MM.1S (cell line): Measurements from ENCODE around the gene C4BPB.

Experiments used
- DNase-seq: peaks from one replicate; pipeline ENCODE4 v3.0.0-alpha.2; 2015
- H2AFZ ChIP-seq: fragments of 300-600 bp; sonication (generic); 2 replicates; pipeline ENCODE4 v1.6.0; 2016; ENCODE audit warnings: antibody characterized with exemption, low read length
- H3F3A ChIP-seq: fragments of 300-600 bp; sonication (generic); 2 replicates; pipeline ENCODE4 v1.6.1; 2016; ENCODE audit warnings: mild to moderate bottlenecking, antibody characterized with exemption, low read length, moderate library complexity, mixed read lengths; ENCODE audit not compliant: insufficient read depth
- H3K27ac ChIP-seq: fragments of 300-600 bp; sonication (generic); 2 replicates; pipeline ENCODE4 v1.5.1; 2016; ENCODE audit warnings: mild to moderate bottlenecking, low read length
- H3K27me3 ChIP-seq: fragments of 300-600 bp; sonication (generic); replicated peaks from 2 replicates; pipeline ENCODE4 v1.6.0; 2016; ENCODE audit warnings: low read length; ENCODE audit not compliant: insufficient read depth
- H3K36me3 ChIP-seq: fragments of 300-600 bp; sonication (generic); replicated peaks from 2 replicates; pipeline ENCODE4 v1.6.1; 2016; ENCODE audit warnings: mild to moderate bottlenecking, low read length, mixed read lengths; ENCODE audit not compliant: insufficient read depth
- H3K4me1 ChIP-seq: fragments of 300-600 bp; sonication (generic); 2 replicates; pipeline ENCODE4 v1.6.1; 2016; ENCODE audit warnings: low read length, mixed read lengths
- H3K4me2 ChIP-seq: fragments of 300-600 bp; sonication (generic); 2 replicates; pipeline ENCODE4 v1.6.0; 2016; ENCODE audit warnings: low read depth, low read length
- H3K4me3 ChIP-seq: fragments of 300-600 bp; sonication (generic); 2 replicates; pipeline ENCODE4 v1.5.1; 2016; ENCODE audit warnings: low read length, mixed read lengths
- H3K79me2 ChIP-seq: fragments of 300-600 bp; sonication (generic); 2 replicates; pipeline ENCODE4 v1.6.1; 2016; ENCODE audit warnings: mixed run types, low read length, mixed read lengths
- H3K9ac ChIP-seq: fragments of 300-600 bp; sonication (generic); 2 replicates; pipeline ENCODE4 v1.6.1; 2016; ENCODE audit warnings: low read length, mixed read lengths
- H3K9me2 ChIP-seq: fragments of 300-600 bp; sonication (generic); replicated peaks from 2 replicates; pipeline ENCODE4 v1.6.1; 2016; ENCODE audit warnings: mild to moderate bottlenecking, low read length, mixed read lengths; ENCODE audit not compliant: insufficient read depth
- H3K9me3 ChIP-seq: fragments of 300-600 bp; sonication (generic); replicated peaks from 2 replicates; pipeline ENCODE4 v1.6.1; 2016; ENCODE audit warnings: mild to moderate bottlenecking, low read length, mixed read lengths; ENCODE audit not compliant: insufficient read depth
- H4K20me1 ChIP-seq: fragments of 300-600 bp; sonication (generic); 2 replicates; pipeline ENCODE4 v1.6.1; 2016; ENCODE audit warnings: mild to moderate bottlenecking, low read length, moderate library complexity, mixed read lengths; ENCODE audit not compliant: insufficient read depth
- CTCF ChIP-seq: fragments of 300-600 bp; sonication (generic); IDR thresholded peaks from 2 replicates; pipeline ENCODE4 v1.5.1; 2016; ENCODE audit warnings: antibody characterized with exemption, low read length, mixed read lengths
- EZH2 ChIP-seq: fragments of 300-600 bp; sonication (generic); optimal IDR thresholded peaks from 2 replicates; pipeline ENCODE3; 2017; ENCODE audit warnings: low read depth, mild to moderate bottlenecking, antibody characterized with exemption, low read length, mixed read lengths
- EZH2phosphoT487 ChIP-seq: fragments of 300-600 bp; sonication (generic); IDR thresholded peaks from 2 replicates; pipeline ENCODE4 v1.6.1; 2018; ENCODE audit warnings: antibody characterized with exemption, low read length

The C4BPB gene

GRCh38 chr1:207077470-207078377 is 10.9 kb upstream of the C4BPB start:
- Histone ChIP-seq H3K79me2 (no peaks in the 10 kb centered on the region), H3K4me2 (no peak overlapping the region), H3K27ac (no peak overlapping the region), H3K36me3 (no peaks in the 10 kb centered on the region), H3K27me3 (no peaks in the 10 kb centered on the region), H3K4me1 (no peaks in the 10 kb centered on the region), H3K9me3 (no peaks in the 10 kb centered on the region), H2AFZ (no peak overlapping the region), H3F3A (no peaks in the 10 kb centered on the region), H3K9ac (no peak overlapping the region), H4K20me1 (no peaks in the 10 kb centered on the region), H3K9me2 (no peaks in the 10 kb centered on the region), H3K4me3 (no peak overlapping the region)
- peak; percentile 97 for TF ChIP-seq CTCF
- TF ChIP-seq EZH2 = no peak
- TF ChIP-seq EZH2phosphoT487 = no peak
- DNase-seq = peak; percentile 86

- Histone ChIP-seq H3K9ac (no peak overlapping the region), H3K36me3 (no peaks in the 10 kb centered on the region), H3K27me3 (no peaks in the 10 kb centered on the region), H3F3A (no peaks in the 10 kb centered on the region), H3K9me2 (no peaks in the 10 kb centered on the region), H3K4me2 (no peak overlapping the region), H3K79me2 (no peaks in the 10 kb centered on the region), H3K27ac (no peak overlapping the region), H4K20me1 (no peaks in the 10 kb centered on the region), H2AFZ (no peak overlapping the region), H3K4me3 (no peak overlapping the region), H3K9me3 (no peaks in the 10 kb centered on the region), H3K4me1 (no peaks in the 10 kb centered on the region)
- TF ChIP-seq EZH2 (no peak), CTCF (no peak), EZH2phosphoT487 (no peak)
- no peak for DNase-seq
Measured at GRCh38 chr1:207078578-207079132, 10.0 kb upstream of the C4BPB start.

- H3K9ac ChIP-seq = no peak overlapping the region
- no peaks in the 10 kb centered on the region for H3K79me2 ChIP-seq
- H3F3A ChIP-seq = no peaks in the 10 kb centered on the region
- peaks cover under 1% of the 10 kb centered on the region; the same call in 1 of the 2 replicates for H3K4me1 ChIP-seq
- DNase-seq = no peak
- no peak for TF ChIP-seq CTCF
- no peak for TF ChIP-seq EZH2
- no peak for TF ChIP-seq EZH2phosphoT487
- no peak overlapping the region for H3K27ac ChIP-seq
- H2AFZ ChIP-seq = no peak overlapping the region
- H3K9me3 ChIP-seq = no peaks in the 10 kb centered on the region
- H3K9me2 ChIP-seq = no peaks in the 10 kb centered on the region
- no peaks in the 10 kb centered on the region for H3K27me3 ChIP-seq
- H3K4me2 ChIP-seq = no peak overlapping the region
- H4K20me1 ChIP-seq = no peaks in the 10 kb centered on the region
- no peaks in the 10 kb centered on the region for H3K36me3 ChIP-seq
- H3K4me3 ChIP-seq = no peak overlapping the region
Measured at GRCh38 chr1:207079706-207080241, 8.9 kb upstream of the C4BPB start.
